HG03432 (cell line): ENCODE data around the gene CACNA2D1.
"Not testable (repeated sequence)": the region's sequence is repeated elsewhere in the genome, so short reads cannot be mapped to it uniquely, and the experiment has no call there.

Experiments
- ATAC-seq: cut with Tn5 transposase; IDR thresholded peaks from one replicate; pipeline ENCODE4 v1.9.1; 2021; ENCODE audit warnings: mild to moderate bottlenecking, moderate library complexity; ENCODE audit not compliant: unreplicated experiment

The CACNA2D1 gene

GRCh38 chr7:82435769-82436168 lies 7.8 kb downstream of the CACNA2D1 start:
- no peak for ATAC-seq

- ATAC-seq, result no peak
These were observed 9.1 kb downstream of the CACNA2D1 start for GRCh38 chr7:82434275-82435022.

GRCh38 chr7:82433507-82433906 lies 10.1 kb downstream of the CACNA2D1 start:
- ATAC-seq, result no peak

DNA sequence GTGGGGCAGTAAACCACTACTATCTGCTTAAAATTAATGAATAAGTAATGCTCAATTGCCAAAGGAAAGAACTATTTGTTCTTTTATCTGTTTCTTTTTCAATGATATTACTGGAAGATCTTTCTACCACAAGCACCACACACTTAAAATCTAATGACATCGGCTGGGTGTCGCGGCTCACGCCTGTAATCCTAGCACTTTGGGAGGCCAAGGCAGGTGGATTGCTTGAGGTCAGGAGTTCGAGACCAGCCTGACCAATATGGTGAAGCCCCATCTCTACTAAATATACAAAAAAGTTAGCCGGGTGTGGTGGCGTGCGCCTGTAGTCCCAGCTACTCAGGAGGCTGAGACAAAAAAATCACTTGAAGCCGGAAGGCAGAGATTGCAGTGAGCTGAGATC lies 10.8 kb downstream of the CACNA2D1 start:
- ATAC-seq, result not testable (repeated sequence)

GRCh38 chr7:82430500-82431465 lies 12.8 kb downstream of the CACNA2D1 start:
- ATAC-seq, result no peak

DNA sequence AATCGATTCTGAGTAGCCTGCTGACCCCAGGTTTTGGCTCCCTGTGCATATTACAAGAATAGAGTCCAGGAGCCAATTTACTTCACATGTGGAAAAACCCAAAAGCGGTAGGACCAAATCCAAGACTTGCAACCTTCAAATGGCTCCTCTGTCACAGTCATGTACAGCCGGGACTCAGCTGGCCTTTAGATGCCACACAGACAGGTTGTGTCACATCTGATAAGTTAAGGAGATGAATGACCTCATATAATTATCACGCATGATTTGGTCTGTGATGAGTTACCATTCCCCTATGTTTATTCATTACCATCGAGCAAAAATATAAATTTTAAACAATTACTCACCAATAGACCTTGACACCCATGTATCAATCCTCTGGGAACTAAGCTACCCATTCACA lies 14.2 kb downstream of the CACNA2D1 start:
- no peak for ATAC-seq

- ATAC-seq, result no peak
These were observed 15.2 kb downstream of the CACNA2D1 start for GRCh38 chr7:82428186-82428961.

DNA sequence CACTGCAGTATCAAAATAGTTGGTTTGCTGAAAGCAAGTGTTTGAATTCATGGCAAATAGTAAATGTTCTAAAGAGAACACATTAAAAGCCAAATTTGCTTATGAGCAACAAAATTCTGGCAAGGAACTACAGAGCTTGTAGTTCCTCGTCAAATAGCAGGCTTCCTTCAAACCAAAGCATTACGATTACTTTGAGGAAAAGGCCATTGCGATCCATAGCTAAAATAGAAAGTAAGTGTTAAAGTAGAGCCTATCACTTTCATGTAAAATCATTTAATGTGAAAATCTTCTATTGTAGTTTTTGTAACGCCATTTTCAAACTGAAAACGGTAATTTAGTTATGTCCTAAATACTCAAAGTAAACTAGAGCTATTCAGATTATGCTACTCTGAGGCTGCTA lies 20.1 kb downstream of the CACNA2D1 start:
- ATAC-seq, result no peak

DNA sequence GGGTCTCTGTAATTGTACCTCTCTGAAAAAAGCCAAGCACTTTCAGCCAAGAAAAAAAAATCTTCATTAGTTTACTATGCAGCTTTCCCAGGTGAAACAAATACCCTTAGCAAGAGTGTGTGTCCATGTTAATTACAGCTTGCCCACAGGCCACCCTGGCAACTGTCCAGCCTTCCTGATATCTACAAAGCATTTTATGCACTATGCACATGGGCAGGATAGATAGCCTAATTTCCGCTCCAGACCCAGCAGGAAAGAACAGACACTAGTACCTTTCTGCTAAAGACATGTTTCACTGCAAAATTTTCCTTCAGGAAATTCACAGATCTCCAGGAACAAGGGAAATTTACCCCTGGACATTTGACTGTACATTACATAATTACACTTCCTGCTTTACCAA lies 24.4 kb downstream of the CACNA2D1 start:
- ATAC-seq, result no peak

DNA sequence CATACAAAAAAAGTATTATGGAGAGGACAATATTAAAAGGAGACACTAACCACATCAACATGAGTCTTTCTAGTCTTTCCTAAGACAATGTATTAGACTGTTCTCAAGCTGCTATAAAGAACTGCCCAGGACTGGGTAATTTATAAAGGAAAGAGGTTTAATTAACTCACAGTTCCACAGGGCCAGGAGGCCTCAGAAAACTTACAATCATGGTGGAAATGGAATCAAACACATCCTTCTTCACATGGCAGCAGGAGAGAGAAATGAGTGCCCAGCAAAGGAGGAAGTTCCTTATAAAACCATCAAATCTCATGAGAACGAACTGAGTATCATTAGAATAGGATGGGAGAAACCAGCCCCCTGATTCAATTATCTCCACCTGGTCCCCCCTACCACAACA lies 25.7 kb downstream of the CACNA2D1 start:
- ATAC-seq, result no peak

GRCh38 chr7:82416402-82416801 lies 27.2 kb downstream of the CACNA2D1 start:
- no peak for ATAC-seq

GRCh38 chr7:82414389-82414788 lies 29.2 kb downstream of the CACNA2D1 start:
- no peak for ATAC-seq

DNA sequence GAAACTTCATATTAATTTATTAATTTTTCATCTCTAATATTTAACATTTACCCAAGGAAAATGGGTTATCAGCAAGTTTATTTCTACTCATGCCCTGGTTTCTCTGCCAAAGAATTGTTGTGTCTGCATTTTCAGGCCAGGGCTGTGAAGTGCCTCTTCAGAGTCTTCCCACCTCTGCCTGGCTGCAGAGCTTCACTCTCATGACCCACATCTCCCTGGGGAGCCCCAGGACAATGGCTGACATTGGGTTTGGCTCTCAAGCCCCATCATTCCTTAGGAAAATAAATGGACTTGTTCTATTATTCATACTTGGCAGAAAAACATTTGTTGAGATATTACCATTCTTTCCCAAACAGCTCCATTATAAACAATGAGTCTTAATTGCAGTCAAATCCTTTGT lies 30.3 kb downstream of the CACNA2D1 start:
- ATAC-seq, result no peak

- ATAC-seq, result no peak
These were observed 31.8 kb downstream of the CACNA2D1 start for GRCh38 chr7:82411732-82412131.

DNA sequence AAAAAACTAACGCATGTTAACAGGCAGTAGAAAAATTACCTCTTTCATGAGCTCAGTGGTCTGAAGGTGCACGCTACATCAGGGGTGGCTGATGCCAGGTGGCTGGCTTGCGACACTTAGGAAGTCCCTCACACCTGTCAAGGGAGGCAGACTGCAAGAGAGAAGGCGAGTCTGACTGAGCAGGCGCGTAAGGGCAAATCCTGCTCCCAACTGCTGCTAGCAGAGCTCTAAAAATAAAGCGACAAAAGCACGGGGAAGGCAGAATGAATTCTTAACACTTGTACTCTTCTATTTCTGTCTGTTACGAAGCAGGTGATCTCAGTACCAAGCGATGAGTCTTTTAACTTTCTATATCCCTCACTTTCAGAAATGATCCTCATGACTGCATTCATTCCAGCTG lies 33.1 kb downstream of the CACNA2D1 start:
- no peak for ATAC-seq

DNA sequence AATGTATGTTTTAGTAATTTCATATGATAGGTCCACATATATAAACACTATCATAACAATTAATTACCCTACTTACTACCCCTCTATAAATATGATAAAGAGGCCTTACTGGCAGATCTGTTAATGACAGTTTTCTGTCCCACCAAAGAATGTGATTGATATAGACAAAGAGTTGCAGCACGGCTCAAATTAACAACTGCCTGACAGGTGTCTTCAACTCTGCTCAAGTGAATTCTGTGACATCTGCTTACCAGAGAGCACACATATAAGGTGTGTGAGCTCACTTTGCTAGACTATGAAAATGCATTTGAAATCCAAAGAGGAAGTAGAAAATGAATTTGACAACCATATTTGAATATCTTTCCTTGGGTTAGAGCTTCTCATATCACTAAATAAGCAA lies 36.6 kb downstream of the CACNA2D1 start:
- ATAC-seq, result no peak

GRCh38 chr7:82405301-82405700 lies 38.3 kb downstream of the CACNA2D1 start:
- ATAC-seq, result no peak

GRCh38 chr7:82404652-82405051 lies 38.9 kb downstream of the CACNA2D1 start:
- ATAC-seq, result no peak

DNA sequence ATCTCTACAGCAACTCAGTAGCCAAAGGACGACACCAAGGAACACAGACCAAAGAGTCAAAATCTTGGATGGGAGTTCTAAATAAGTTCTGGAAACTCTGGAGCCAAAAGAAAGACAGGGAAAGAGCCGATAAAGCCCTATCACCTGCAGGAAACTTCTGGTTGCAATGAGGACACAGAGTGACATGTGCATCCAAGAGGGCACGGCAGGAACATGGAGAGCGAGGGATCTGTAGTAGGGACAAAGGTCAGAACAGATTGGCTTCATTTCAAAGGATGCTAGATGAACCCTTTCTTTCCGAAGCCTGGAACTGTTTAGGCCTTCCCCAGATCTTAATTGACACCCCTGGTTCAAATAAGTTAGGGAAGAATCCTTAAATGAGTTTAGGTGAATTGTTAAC lies 39.5 kb downstream of the CACNA2D1 start:
- ATAC-seq, result no peak

GRCh38 chr7:82397879-82398524 lies 45.6 kb downstream of the CACNA2D1 start:
- no peak for ATAC-seq

GRCh38 chr7:82396343-82396742 lies 47.2 kb downstream of the CACNA2D1 start:
- ATAC-seq, result no peak
